Left ventricle myocardium inferior (tissue), 1 donor: ENCODE measurements around the gene KRT75. TPM values are rescaled to one million over a fixed set of nuclear protein-coding genes. Genes with fewer than 3 reads are reported as not detected.

Experiments used
- DNase-seq: peaks from one replicate; pipeline ENCODE4 v3.0.0-alpha.2; 2020
- H3K27ac ChIP-seq: fragments of 200-600 bp; replicated peaks from 2 replicates; pipeline ENCODE4 v1.8.0; 2021
- H3K27me3 ChIP-seq: fragments of 200-600 bp; 2 replicates; pipeline ENCODE4 v1.8.0; 2021; ENCODE audit warnings: low read depth
- H3K36me3 ChIP-seq: fragments of 200-600 bp; 2 replicates; pipeline ENCODE4 v1.8.0; 2021
- H3K4me1 ChIP-seq: fragments of 200-600 bp; 2 replicates; pipeline ENCODE4 v1.8.0; 2021
- H3K4me3 ChIP-seq: fragments of 200-600 bp; 2 replicates; pipeline ENCODE4 v1.8.0; 2021; ENCODE audit warnings: mild to moderate bottlenecking, moderate library complexity
- H3K9me3 ChIP-seq: fragments of 200-600 bp; replicated peaks from 2 replicates; pipeline ENCODE4 v1.8.0; 2021
- intact Hi-C: fragments of 100-400 bp; cut with micrococcal nuclease; formaldehyde crosslinking; loops from one replicate; pipeline ENCODE4 v1.11.0; 2022
- total RNA-seq: library from RNA; stranded (reverse); fragmentation: NEBNext Ultra II Directional; extraction: Animal tissue kit (Norgen Biotek cat#: 25700); gene quantifications from one replicate; pipeline ENCODE4 v1.2.1, GENCODE V29; 2021
- TF ChIP-seq, protein P1 (sequence below): fragments of 200-600 bp; IDR thresholded peaks from 2 replicates; pipeline ENCODE4 v1.8.0; 2021; ENCODE audit warnings: antibody characterized with exemption, mild to moderate bottlenecking, borderline replicate concordance
- donor health status: DM: no; HTN: yes; CAD: no; lungs with severe emphysema.

KRT75 gene
- total RNA-seq, 1 donor from 2014 or later: not detected

DNA sequence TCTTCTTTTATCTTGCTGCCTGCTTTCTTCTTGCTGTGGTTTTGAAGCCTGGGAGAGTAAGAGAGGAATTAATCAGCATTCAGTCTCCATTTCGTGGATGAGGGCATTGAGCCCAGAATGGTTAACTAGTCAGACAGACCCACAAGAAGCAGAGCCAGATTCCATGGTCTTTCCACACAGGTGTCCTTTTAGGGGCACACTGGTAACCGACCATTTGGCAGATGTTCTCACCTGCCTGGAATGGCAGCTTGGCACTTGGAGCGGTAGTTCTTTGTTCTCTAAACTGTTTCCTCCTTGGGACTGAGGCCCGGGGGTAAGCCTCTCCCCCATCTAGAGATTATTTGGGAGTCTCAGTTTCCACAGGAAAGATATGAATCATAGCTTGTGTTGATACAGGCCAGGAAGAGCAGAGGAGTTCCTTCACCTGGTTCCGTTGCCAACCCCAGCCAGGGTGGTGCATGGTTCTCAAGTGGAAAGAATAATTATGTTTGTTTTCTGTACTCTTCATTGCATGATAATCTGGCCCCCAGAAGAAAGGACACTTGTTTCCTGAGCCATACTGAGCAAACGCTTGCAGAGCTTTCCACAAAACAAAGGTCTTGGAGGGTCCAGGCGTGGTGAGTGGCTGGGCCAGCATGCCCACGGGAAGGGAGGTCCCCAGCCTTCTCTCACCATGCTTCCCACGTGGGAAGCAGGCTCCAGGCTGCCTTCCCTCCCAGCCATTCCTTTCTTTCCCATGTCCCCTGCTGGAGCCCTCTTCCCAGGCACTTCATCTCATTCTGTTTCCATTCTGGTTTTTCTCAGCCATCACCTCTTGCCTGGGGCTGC, 2.0 kb upstream of the KRT75 start:
- no peak for DNase-seq
- no peaks in the 10 kb centered on the region for H3K4me1 ChIP-seq
- TF ChIP-seq, protein P1, sequence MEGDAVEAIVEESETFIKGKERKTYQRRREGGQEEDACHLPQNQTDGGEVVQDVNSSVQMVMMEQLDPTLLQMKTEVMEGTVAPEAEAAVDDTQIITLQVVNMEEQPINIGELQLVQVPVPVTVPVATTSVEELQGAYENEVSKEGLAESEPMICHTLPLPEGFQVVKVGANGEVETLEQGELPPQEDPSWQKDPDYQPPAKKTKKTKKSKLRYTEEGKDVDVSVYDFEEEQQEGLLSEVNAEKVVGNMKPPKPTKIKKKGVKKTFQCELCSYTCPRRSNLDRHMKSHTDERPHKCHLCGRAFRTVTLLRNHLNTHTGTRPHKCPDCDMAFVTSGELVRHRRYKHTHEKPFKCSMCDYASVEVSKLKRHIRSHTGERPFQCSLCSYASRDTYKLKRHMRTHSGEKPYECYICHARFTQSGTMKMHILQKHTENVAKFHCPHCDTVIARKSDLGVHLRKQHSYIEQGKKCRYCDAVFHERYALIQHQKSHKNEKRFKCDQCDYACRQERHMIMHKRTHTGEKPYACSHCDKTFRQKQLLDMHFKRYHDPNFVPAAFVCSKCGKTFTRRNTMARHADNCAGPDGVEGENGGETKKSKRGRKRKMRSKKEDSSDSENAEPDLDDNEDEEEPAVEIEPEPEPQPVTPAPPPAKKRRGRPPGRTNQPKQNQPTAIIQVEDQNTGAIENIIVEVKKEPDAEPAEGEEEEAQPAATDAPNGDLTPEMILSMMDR: no peak
- H3K9me3 ChIP-seq: no peaks in the 10 kb centered on the region
- intact Hi-C loops: no loop called here
- no peak overlapping the region for H3K4me3 ChIP-seq
- no peaks in the 10 kb centered on the region for H3K36me3 ChIP-seq
- peaks cover 63% of the 10 kb centered on the region for H3K27me3 ChIP-seq
- H3K27ac ChIP-seq: peak overlapping the region; percentile 18

DNA sequence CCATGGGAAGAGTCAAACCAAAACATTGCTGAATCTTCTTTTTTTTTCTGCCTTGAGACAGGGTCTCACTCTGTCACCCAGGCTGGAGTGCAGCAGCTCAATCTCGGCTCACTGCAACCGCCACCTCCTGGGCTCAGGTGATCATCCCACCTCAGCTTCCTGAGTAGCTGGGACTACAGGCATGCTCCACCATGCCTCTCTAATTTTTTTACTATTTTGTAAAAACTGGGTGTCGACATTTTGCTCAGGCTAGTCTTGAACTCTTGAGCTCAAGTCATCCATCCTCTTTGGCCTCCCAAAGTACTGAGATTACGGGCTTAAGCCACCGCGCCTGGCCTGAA, 1.5 kb upstream of the KRT75 start:
- no peak for DNase-seq
- intact Hi-C loops: no loop called here
- Histone ChIP-seq H3K27me3 (peaks cover 68% of the 10 kb centered on the region), H3K9me3 (no peaks in the 10 kb centered on the region), H3K36me3 (no peaks in the 10 kb centered on the region), H3K4me3 (no peak overlapping the region), H3K27ac (no peak overlapping the region), H3K4me1 (no peaks in the 10 kb centered on the region)
- TF ChIP-seq, protein P1: no peak

DNA sequence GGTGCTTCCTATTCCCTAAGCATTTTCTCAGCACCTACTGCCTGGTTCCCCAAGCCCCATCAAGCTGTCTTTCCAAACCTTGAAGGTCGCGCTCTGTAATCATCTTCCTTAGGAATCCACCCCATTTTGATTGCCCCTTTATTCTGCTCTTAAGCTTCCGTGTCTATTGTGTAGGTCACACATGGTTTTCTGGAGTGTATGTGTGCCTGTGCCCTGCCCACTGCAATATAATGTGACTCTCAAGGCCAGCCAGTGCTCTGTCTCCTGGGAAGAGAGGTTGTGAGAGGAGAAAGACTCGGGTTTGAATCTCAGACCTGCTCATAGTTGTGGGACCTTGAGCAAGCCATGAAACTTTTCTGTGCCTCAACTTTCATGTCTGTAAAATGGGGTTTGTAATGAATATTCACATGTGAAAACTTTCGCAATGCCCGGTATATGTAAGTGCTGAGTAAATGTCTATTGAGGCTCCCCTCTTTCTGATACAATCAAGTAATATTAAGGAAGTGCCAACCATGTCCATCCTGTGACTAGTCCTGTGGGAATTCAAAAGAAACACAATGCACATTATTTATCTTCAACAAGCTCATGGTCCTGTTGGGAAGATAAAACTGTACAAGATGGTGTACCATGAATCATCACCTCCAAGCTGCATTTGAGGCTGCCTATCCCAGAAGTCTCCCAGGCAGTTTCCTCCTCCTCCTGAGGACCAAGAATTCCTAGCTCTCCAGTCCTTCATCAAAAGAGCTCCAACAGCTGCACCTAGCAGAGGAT, 774 bp upstream of the KRT75 start:
- no peaks in the 10 kb centered on the region for H3K4me1 ChIP-seq
- no peak for DNase-seq
- H3K27ac ChIP-seq: no peak overlapping the region
- TF ChIP-seq, protein P1: no peak
- intact Hi-C loops: no loop called here
- H3K9me3 ChIP-seq: no peaks in the 10 kb centered on the region
- H3K4me3 ChIP-seq: no peak overlapping the region
- H3K36me3 ChIP-seq: no peaks in the 10 kb centered on the region
- peaks cover 73% of the 10 kb centered on the region for H3K27me3 ChIP-seq

DNA sequence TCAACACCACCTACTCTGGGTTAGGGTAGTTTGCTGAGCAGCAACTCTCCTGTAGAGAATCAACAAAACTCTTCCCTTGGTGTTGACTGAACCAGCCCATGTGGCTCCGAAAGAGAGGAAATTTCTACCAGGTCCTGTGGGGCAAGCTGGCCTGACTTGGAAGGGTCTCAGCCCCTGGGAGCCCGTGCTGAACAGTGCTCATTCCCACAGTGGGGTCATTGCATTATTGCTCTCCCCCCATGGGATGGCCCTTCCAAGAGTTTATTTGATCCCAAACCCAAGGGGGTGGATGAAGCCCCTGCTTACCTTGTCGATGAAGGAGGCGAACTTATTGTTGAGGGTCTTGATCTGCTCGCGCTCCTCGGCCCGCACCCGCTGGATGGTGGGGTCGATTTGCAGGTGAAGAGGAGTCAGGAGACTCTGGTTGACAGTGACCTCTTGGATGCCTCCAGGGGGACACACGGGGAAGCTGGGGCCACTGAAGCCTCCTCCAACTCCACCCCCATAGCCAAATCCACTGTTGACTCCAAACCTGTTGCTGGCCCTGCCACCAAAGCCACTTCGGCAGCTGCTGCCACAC, 580 bp downstream of the KRT75 start:
- TF ChIP-seq, protein P1: no peak
- H3K4me3 ChIP-seq: no peak overlapping the region
- no peaks in the 10 kb centered on the region for H3K9me3 ChIP-seq
- no peaks in the 10 kb centered on the region for H3K36me3 ChIP-seq
- DNase-seq: no peak
- no peaks in the 10 kb centered on the region for H3K4me1 ChIP-seq
- H3K27ac ChIP-seq: no peak overlapping the region
- intact Hi-C loops: no loop called here
- H3K27me3 ChIP-seq: peaks cover 74% of the 10 kb centered on the region

DNA sequence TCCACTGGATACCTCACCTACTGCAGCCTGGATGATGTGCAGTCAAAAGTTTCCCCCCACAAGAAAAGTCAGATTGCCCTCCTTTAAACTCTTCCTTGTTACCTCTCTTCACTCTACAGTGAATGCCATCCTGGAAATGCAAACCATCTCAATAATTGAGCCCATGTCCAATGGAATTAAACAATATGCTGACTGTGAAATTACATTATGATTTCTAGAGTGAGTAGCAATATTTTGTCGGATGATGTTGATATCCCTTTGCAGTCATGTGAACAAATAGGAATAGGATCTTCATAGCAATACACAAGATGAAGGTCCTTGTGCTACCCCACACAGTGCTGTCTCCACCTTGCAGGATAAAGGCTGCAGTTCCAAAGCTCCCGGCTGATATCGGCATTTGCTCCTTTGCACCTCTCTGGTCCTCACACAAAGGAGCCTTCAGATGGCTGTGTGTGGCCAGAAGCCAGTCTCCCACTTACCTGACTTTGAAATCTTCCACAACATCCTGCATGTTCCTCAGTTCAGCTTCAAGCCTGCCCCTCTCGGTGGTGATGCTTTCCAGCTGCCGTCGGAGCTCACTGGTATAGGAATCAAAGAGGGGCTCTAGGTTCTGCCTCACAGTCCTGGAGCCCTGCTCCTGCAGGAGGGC, 1.5 kb downstream of the KRT75 start:
- Histone ChIP-seq H3K36me3 (no peaks in the 10 kb centered on the region), H3K4me3 (no peak overlapping the region), H3K4me1 (no peaks in the 10 kb centered on the region), H3K27me3 (peaks cover 74% of the 10 kb centered on the region), H3K9me3 (no peaks in the 10 kb centered on the region), H3K27ac (no peak overlapping the region)
- intact Hi-C loops: no loop called here
- TF ChIP-seq, protein P1: no peak
- DNase-seq: no peak
